GM18870 (cell line): ENCODE results near the gene PPM1A.
"Not testable (repeated sequence)": the region's sequence is repeated elsewhere in the genome, so short reads cannot be mapped to it uniquely, and the experiment has no call there.

Experiments used
- ATAC-seq: cut with Tn5 transposase; IDR thresholded peaks from one replicate; pipeline ENCODE4 v1.9.1; 2021; ENCODE audit warnings: moderate library complexity; ENCODE audit not compliant: unreplicated experiment

The PPM1A gene

DNA sequence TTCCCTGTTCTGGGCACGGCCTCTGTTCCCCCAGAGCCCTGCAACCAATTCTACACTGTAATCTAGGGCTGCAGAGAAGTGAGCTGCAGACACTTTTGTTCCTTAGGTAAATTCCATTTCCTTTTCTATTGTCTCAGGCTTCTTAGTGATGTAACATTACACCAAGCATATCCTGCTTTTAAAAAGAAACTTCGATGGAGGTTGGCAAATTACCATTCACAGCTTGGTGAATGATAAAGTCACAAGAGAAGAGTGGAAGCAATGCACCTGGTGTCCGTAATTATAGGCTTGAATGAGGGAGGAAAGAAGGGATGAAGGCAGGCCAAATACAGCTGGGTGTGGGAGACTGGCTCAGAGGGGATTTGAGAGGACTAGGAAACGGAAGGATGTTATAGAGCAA, 68.6 kb downstream of the PPM1A start:
- ATAC-seq: no peak

DNA sequence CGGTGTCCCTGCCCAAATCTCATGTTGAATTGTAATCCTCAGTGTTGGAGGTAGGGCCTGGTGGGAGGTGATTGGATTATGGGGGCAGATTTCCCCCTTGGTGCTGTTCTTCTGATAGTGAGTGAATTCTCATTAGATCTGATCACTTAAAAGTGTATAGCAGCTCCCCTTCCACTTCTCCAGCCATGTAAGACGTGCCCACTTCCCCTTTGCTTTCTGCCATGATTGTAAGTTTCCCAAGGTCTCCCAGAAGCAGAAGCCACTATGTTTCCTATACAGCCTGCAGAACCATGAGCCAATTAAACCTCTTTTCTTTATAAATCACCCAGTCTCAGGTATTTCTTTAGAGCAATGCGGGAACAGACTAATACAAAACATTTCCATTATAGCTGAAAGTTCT, 71.8 kb downstream of the PPM1A start:
- not testable (repeated sequence) for ATAC-seq

DNA sequence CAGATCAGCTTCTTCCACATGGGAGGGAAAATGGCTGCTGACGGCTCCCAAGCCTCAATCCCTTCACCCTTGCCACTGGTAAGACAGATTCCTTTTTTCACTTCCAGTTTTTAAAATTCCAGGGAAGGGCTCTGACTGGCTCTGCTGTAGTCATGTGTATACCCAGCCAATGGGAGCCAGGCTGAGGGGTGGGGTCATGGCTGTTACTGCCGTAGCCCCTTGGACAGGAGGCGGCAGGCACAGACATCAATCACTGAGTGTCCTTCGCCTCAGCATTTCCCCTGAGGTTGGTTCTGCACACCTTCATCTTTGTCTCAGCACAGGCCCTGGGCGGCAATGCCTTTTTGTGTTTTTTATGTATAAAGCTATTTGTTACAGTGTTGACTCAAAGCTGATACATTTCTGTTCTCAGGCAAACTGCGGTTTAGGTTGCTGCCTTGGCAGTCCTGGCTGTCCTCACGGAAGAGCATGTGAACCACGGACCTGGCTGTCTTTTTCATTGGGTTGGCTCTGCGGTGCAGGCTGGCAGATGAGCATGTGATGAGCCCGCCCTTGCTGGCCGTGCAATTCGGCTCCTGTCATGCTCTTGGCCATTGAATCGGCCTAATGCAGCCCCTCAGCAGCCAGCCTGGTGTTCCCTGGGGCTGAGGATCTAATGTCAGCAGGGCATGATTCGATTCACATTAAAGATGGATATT, 74.3 kb downstream of the PPM1A start:
- no peak for ATAC-seq

DNA sequence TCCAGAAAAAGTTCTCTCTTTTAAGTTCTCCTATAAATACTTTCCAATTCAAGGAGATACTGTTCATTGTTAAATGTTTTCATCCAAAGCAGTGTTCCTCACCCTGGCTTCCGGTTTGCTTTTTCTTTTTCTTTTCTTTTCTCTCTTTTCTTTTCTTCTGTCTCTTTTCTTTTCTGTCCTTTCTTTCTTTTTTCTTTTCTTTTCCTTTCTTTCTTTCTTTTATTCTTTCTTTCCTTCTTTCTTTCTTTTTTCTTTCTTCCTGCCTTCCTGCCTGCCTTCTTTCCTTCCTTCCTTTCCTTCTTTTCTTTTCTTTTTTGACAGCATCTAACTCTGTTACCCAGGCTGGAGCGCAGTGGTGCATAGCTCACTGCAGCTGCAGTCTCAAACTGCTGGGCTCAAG, 75.8 kb downstream of the PPM1A start:
- no peak for ATAC-seq

DNA sequence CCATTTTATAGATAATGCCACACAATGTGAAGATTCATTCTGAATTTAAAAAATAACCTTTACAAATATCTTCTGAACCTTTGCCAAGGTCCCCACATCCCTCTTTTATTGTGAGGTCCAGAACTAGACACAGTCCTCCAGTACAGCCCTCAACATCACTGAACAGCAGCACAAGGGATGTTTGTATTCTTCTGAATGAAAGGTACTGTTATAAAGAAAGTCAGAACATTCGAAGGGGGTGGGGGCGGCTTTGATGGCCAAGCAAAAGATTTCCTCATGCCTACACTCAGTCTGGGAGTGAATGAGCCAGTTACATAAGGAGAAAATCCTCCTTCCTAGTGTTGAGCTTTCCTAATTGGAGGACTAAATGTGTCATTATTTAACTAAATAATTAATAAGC, 77.3 kb downstream of the PPM1A start:
- ATAC-seq: no peak

- peak; percentile 43 for ATAC-seq
Measured at GRCh38 chr14:60327447-60328331, 78.7 kb downstream of the PPM1A start.

- ATAC-seq: no peak
Measured at GRCh38 chr14:60328583-60328982, 79.6 kb downstream of the PPM1A start.

DNA sequence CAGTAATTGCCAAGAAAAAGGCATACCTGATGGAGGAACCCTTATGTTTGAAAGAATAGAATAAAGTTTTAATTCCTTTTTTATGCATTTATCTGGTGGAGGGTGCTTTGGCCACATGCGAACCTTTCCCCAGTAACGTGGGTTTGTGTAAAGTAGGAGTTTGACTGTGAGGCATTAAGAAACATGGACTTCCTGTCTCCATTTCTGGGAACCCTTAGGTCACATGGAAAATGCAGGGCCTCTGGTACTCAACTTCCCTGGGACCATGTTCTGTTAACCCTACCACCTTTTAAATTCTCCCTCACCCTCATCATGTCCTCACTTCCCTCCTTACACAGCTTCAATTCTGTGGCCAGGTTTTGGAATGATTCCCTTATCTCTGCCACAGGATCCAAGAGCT, 80.3 kb downstream of the PPM1A start:
- no peak for ATAC-seq

- peak; percentile 72 for ATAC-seq
Measured at GRCh38 chr14:60331201-60332045, 82.4 kb downstream of the PPM1A start.

- no peak for ATAC-seq
Measured at GRCh38 chr14:60332046-60332399, 83.0 kb downstream of the PPM1A start.

DNA sequence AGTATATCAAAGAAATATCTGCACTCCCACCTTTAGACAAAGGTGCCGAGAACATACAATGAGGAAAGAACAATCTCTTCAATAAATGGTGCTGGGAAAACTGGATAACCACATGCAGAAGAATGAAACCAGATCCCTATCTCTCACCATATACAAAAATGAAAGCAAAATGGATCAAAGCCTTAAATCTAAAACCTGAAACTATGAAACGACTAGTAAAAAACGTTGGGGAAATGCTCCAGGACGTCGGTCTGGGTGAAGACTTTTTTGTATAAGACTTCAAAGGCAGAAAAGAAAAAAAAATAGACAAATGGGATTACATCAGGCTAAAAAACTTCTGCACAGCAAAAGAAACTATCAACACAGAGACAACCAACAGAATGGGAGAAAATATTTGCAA, 83.8 kb downstream of the PPM1A start:
- no peak for ATAC-seq

DNA sequence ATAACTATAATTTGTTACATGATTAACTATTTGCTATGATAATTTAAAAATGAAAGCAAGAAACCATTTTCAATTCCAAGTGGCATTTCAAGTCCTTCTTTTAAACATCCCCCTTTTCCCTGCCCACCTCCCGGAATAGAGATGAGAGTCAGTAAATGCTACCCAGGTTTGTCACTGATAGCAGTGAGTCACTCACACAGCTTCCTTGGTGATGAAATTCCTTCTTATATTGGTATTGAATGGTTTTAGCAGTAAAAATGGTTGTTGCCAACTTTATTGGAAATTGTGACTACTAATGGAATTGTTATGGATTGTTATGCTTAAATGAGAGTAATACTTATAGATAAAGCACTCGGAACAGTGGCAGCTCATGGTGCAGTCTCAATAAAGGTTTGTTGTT, 90.5 kb downstream of the PPM1A start:
- ATAC-seq: no peak

DNA sequence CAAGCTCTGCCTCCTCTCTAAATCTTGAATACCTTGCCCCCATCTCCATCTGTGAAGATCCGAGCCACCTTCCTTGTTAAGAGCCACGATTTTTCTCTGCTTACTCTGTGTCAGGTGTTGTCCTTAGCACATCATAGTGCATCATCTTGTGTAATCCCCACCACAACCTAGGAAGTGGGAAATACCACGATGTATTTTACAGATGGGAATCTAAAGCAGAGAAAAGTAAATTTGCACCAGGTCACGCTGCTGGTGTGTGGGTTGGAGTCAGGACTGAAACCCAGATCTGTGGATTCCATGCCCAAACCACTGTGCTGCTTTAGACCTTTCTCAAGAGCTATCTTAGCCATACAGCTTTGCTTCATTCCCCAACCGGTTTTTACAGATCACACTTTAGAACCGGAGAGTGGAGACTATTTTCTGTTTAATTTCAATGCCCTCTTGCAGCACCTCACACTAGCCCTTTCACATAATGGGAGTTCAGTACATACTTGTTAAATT, 94.6 kb downstream of the PPM1A start:
- no peak for ATAC-seq

DNA sequence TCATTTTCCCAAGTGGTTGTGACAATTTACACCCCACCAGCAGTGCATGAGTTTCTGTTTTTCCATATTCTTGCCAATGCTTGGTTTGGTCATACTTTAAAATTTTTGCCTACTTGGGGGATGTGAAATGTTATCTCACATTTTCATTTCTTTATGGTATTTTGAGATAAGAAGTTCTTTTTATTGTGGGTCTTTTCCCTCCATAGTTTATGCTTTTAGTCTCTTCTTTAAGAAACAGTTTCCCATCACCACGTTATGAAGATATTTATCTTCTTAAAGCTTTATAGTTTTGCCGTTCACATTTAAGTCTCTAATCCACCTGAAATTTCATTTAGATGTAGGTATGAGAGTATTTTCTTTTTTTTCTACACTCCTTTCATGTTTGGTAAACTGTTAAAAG, 95.7 kb downstream of the PPM1A start:
- ATAC-seq: no peak

DNA sequence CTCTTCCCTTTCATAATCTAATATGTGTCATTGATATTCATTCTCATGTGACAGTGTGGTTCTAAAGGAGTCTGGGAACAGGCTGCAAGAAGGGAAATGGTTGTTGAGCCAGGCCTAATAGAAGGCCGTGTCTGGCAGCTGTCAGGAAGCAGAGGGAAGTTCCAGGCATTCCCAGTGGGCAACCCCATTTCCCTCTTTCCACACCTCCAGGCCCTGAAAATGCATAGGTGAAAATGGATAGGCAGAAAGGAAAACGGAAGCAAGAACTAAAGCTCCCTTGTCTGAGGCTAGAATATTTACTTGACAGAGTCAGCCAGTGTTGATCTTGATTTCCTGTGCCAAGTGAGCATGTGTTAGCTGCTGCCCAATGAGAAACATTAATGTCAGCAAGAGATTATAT, 97.7 kb downstream of the PPM1A start:
- ATAC-seq: no peak

DNA sequence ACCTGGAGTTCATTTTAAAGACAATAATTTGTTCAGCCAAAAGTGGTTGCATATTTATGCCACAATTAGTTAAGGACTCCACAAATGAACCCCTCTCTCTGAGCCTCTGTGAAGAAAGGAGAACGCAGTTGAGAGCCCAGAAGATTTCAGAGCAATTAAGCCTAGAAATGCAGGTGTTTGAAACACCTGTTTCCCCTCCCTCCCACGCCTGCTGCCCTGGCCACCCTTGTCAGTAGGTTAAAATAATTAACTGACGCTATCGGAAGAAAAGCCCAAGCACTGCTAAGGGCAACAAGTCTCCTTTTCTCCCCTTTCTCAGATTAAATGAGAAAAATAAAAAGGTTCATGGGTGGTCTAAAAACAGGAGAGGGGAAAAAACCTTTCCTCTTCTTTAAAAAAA, 99.2 kb downstream of the PPM1A start:
- ATAC-seq: no peak
